Type B pancreatic cell (in vitro differentiated cells): Measurements from ENCODE around the gene IGF2BP1. TPM values are rescaled to one million over a fixed set of nuclear protein-coding genes. Genes with fewer than 3 reads are reported as not detected.
A peak's percentile ranks its signal among the peaks of the same experiment; 100 is the strongest.
"Not testable (repeated sequence)": the region's sequence is repeated elsewhere in the genome, so short reads cannot be mapped to it uniquely, and the experiment has no call there.

Experiments used
- DNase-seq: peaks from one replicate; pipeline ENCODE4 v3.0.0; 2021; ENCODE audit warnings: mixed read lengths; ENCODE audit not compliant: unreplicated experiment; ENCODE audit errors: extremely low spot score
- H3K27ac Mint-ChIP-seq: 2 replicates; pipeline ENCODE4 v1.8.0; 2021; ENCODE audit warnings: mild to moderate bottlenecking, mixed read lengths
- H3K27me3 Mint-ChIP-seq: 2 replicates; pipeline ENCODE4 v1.8.0; 2021; ENCODE audit warnings: mixed read lengths
- H3K36me3 Mint-ChIP-seq: 2 replicates; pipeline ENCODE4 v1.8.0; 2021; ENCODE audit warnings: mixed read lengths
- H3K4me1 Mint-ChIP-seq: one replicate; pipeline ENCODE4 v1.8.0; 2021; ENCODE audit warnings: mixed read lengths; ENCODE audit not compliant: unreplicated experiment
- H3K4me3 Mint-ChIP-seq: 2 replicates; pipeline ENCODE4 v1.8.0; 2021; ENCODE audit warnings: mild to moderate bottlenecking, mixed read lengths
- H3K9me3 Mint-ChIP-seq: 2 replicates; pipeline ENCODE4 v1.8.0; 2021; ENCODE audit warnings: mixed read lengths
- total RNA-seq: library from RNA; stranded (reverse); gene quantifications from 2 replicates; pipeline ENCODE4 v1.2.1, GENCODE V29; 2021; ENCODE audit warnings: low replicate concordance
- TF ChIP-seq, protein P1 (sequence below): fragments of 200-600 bp; sonication (generic); conservative IDR thresholded peaks from 2 replicates; pipeline ENCODE4 v1.5.0; 2021; ENCODE audit warnings: antibody characterized with exemption, mild to moderate bottlenecking

IGF2BP1 gene
- total RNA-seq, 1 donor from 2014 or later, result 232 TPM

DNA sequence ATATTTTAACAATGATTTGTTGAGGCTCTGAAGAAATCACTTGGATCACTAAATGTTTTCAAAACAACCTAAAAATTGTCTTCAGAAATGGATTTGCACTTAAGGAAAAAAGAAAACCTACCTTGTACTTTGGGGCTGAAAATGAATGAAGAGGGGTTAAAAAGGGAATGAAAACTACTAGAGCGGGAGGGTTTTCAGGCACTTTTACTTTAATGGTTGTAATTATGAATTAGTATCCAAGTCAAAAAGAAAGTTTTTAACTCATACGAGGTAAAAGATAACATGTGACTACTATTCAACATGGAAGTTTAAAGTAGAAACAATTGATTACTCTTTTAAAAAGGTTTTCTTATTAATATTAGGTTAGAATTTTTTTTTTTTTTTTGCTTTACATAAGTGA is 5.1 kb downstream of the IGF2BP1 start:
- peaks cover 53% of the 10 kb centered on the region for H3K4me1 Mint-ChIP-seq
- TF ChIP-seq, protein P1, sequence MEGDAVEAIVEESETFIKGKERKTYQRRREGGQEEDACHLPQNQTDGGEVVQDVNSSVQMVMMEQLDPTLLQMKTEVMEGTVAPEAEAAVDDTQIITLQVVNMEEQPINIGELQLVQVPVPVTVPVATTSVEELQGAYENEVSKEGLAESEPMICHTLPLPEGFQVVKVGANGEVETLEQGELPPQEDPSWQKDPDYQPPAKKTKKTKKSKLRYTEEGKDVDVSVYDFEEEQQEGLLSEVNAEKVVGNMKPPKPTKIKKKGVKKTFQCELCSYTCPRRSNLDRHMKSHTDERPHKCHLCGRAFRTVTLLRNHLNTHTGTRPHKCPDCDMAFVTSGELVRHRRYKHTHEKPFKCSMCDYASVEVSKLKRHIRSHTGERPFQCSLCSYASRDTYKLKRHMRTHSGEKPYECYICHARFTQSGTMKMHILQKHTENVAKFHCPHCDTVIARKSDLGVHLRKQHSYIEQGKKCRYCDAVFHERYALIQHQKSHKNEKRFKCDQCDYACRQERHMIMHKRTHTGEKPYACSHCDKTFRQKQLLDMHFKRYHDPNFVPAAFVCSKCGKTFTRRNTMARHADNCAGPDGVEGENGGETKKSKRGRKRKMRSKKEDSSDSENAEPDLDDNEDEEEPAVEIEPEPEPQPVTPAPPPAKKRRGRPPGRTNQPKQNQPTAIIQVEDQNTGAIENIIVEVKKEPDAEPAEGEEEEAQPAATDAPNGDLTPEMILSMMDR, result no peak
- peaks cover 39% of the 10 kb centered on the region for H3K36me3 Mint-ChIP-seq
- no peaks in the 10 kb centered on the region for H3K9me3 Mint-ChIP-seq
- peak overlapping the region; percentile 77 for H3K4me3 Mint-ChIP-seq
- no peak for DNase-seq
- no peak overlapping the region for H3K27ac Mint-ChIP-seq
- H3K27me3 Mint-ChIP-seq, result no peaks in the 10 kb centered on the region

DNA sequence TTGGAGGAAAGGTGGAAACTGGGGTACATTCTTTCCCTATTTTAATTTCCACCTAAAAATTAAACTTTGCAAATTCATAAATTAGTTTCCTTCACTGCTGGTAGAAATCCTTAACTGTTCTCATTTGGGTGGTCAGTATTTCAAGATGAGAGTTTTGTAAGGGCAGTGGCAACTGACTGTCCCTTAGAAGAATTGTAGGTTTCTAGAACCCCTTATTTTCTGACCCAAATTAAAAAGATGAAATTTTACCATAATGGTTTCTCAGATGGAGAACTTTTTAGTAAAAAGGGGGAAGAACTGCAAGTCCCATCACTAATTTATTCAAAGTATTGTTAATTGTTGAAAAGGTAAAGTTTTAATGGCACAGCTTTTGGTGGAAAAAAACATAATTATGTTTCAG is 5.6 kb downstream of the IGF2BP1 start:
- H3K4me1 Mint-ChIP-seq, result peaks cover 57% of the 10 kb centered on the region
- DNase-seq, result no peak
- H3K27ac Mint-ChIP-seq, result no peak overlapping the region
- H3K4me3 Mint-ChIP-seq, result peak overlapping the region; percentile 71
- H3K27me3 Mint-ChIP-seq, result no peaks in the 10 kb centered on the region
- peaks cover 43% of the 10 kb centered on the region for H3K36me3 Mint-ChIP-seq
- TF ChIP-seq, protein P1, result no peak
- H3K9me3 Mint-ChIP-seq, result no peaks in the 10 kb centered on the region

DNA sequence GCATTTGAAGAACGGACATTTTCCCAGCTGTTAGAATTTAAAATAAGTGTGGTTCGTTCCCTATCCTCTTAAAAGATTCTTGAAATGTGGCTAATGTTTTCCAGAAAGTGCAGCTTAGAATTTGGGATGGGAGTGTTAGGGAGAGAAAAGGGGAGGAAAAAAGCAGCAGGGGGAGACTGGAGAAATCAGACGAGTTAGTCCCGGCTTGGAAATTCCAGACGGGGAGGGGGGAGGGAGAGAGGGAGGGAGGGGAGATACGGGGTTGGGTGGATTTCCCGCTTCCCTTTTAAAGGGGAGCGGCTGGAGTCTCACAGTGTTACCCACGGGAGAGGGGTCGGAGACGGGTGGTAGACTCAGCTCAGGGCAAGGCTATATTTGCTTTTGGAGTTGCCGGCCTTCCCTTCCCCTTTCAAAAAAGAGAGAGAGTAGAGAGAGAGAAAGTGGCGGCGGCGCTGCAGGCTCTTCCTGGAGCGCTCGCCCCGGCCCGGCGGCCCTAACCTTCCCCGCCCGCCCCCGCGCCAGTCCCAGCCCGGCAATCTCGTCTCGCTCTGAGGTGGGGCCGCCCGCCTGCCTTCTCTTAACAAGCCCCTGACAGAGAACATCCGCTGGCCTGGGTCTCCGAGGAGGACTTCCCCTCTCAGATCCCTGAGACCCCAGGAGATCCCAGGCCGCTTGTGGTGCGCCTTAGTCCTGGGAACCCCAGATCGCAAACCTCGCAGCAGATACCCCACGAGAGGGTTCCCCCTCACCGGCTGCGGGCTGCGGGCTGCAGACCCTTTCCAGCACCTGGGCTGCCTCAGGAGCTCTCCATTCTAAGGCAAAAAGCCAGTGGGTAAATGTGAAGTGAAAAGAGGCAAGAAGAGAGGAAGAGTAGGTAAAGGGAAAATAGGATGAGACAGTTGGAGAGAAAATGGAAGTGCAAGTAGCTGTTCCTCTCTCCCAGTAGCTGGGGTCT is 6.6 kb downstream of the IGF2BP1 start:
- Mint-ChIP-seq H3K36me3 (peaks cover 43% of the 10 kb centered on the region), H3K27ac (peak overlapping the region; percentile 35), H3K9me3 (peaks cover 3% of the 10 kb centered on the region), H3K4me3 (peak overlapping the region; percentile 80), H3K27me3 (no peaks in the 10 kb centered on the region), H3K4me1 (peaks cover 65% of the 10 kb centered on the region)
- DNase-seq, result peak; percentile 68
- TF ChIP-seq, protein P1, result no peak

DNA sequence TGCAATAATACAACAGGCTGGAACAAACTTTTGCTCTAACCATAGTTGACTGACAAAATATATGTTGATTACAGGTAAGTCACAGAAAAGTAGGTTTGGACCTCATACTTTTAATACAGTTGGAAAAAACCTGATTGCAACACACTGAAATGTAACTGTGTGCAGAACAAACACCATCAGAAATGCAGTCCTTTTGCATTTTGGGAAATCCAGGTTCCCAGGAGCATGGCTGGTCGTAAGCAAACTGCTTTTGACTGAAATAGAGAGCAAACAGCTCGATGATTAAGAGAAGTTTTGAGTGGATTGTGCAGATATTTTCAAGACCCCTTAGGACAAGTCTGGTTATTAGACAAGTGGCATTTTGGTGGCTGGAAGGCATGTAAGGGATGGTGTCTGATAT is 8.0 kb downstream of the IGF2BP1 start:
- TF ChIP-seq, protein P1, result no peak
- Mint-ChIP-seq H3K27ac (peak overlapping the region; percentile 49), H3K4me1 (peaks cover 64% of the 10 kb centered on the region), H3K36me3 (peaks cover 36% of the 10 kb centered on the region), H3K27me3 (no peaks in the 10 kb centered on the region), H3K9me3 (peaks cover 4% of the 10 kb centered on the region), H3K4me3 (peak overlapping the region; percentile 80)
- DNase-seq, result no peak

DNA sequence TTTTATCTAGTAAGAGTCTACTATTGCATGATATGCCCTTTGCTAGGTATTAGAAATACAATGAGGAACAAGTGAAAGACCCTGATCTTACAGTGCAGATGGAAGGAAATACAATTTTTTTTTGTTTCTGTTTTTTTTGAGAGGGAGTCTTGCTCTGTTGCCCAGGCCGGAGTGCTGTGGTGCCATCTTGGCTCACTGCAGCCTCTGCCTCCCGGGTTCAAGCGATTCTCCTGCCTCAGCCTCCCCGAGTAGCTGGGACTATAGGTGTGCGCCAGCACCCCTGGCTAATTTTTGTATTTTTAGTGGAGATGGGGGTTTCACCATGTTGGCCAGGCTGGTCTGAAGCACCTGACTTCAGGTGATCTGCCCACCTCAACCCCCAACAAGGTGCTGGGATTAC is 11.7 kb downstream of the IGF2BP1 start:
- peaks cover 38% of the 10 kb centered on the region for H3K36me3 Mint-ChIP-seq
- not testable (repeated sequence) for H3K27me3 Mint-ChIP-seq, DNase-seq, H3K4me3 Mint-ChIP-seq, H3K27ac Mint-ChIP-seq, H3K9me3 Mint-ChIP-seq
- H3K4me1 Mint-ChIP-seq, result peaks cover 59% of the 10 kb centered on the region

DNA sequence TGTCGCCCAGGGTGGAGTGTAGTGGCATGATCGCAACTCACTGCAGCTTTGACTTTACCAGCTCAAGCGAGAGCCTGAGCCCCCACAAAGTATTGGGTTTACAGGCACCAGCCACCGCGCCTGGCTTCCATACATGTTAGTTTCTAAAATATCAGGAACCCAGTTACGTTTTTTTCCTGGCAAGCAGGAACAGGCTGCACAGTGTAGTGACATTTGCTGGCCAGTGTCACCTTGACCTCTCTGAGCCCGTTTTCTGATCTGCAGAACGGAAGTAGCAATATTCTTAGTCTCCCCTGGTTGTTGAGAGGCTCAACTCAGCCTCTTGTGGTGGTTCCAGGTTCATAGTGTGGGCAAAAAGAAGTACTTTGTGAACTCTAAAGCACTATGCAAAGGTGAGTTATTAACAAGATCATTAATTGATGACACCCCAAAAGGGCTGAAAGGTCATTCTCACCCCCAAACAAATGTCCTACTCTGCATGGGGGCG is 15.6 kb downstream of the IGF2BP1 start:
- H3K4me1 Mint-ChIP-seq, result peaks cover 49% of the 10 kb centered on the region
- no peaks in the 10 kb centered on the region for H3K27me3 Mint-ChIP-seq
- DNase-seq, result no peak
- H3K27ac Mint-ChIP-seq, result peak overlapping the region; percentile 84
- H3K36me3 Mint-ChIP-seq, result peaks cover 21% of the 10 kb centered on the region
- H3K4me3 Mint-ChIP-seq, result peak overlapping the region; percentile 79
- TF ChIP-seq, protein P1, result no peak
- H3K9me3 Mint-ChIP-seq, result peaks cover 4% of the 10 kb centered on the region
